ENCODE measurements around the gene TMSB4Y.
A peak's percentile ranks its signal among the peaks of the same experiment; 100 is the strongest.

The TMSB4Y gene

GRCh38 chrY:13703568-13703968 is at the start of gene TMSB4Y:
Gene TMSB4Y, plus strand, starts transcription at chrY:13703899.
- DNase-seq (ENCODE audit: low spot score), result peak; percentile 76

- DNase-seq (ENCODE audit: low spot score), result no peak
Observed at GRCh38 chrY:13664162-13664561, 39.5 kb upstream of the TMSB4Y start.

GRCh38 chrY:13671122-13671521 is 32.6 kb upstream of the TMSB4Y start:
- no peak for DNase-seq (ENCODE audit: low spot score)

GRCh38 chrY:13702276-13702675 is 1.4 kb upstream of the TMSB4Y start:
- no peak for DNase-seq (ENCODE audit: low spot score)

- DNase-seq (ENCODE audit: low spot score), result peak; percentile 64
Observed at GRCh38 chrY:13704121-13704930, 627 bp downstream of the TMSB4Y start.

GRCh38 chrY:13705197-13705596 is 1.5 kb downstream of the TMSB4Y start:
- DNase-seq (ENCODE audit: low spot score), result no peak

- no peak for DNase-seq (ENCODE audit: low spot score)
Observed at GRCh38 chrY:13708038-13708437, 4.3 kb downstream of the TMSB4Y start.

- no peak for DNase-seq (ENCODE audit: low spot score)
Observed at GRCh38 chrY:13718996-13719395, 15.3 kb downstream of the TMSB4Y start.

GRCh38 chrY:13729517-13729916 is 25.8 kb downstream of the TMSB4Y start:
- DNase-seq (ENCODE audit: low spot score), result no peak

GRCh38 chrY:13738618-13739017 is 34.9 kb downstream of the TMSB4Y start:
- no peak for DNase-seq (ENCODE audit: low spot score)

GRCh38 chrY:13751289-13752071 is 47.8 kb downstream of the TMSB4Y start:
- no peak for DNase-seq (ENCODE audit: low spot score)

- no peak for DNase-seq (ENCODE audit: low spot score)
Observed at GRCh38 chrY:13754661-13755060, 51.0 kb downstream of the TMSB4Y start.
